ENCODE measurements around the gene CLEC10A. TPM values are rescaled to one million over a fixed set of nuclear protein-coding genes. Genes with fewer than 3 reads are reported as not detected.

CLEC10A gene
- total RNA-seq, 1 donor, result not detected

GRCh38 chr17:7026471-7027115 is 53.5 kb downstream of the CLEC10A start:
- TF ChIP-seq CTCF (IDR thresholded peaks at IDR 0.05; ENCODE audit: insufficient read depth, low read depth, low read length), result no peak
- no peak for DNase-seq (ENCODE audit: low read depth)

GRCh38 chr17:7025245-7025644 is 54.8 kb downstream of the CLEC10A start:
- H3K4me3 ChIP-seq (ENCODE audit: low read depth, low read length), result no peak overlapping the region
- TF ChIP-seq CTCF (IDR thresholded peaks at IDR 0.05; ENCODE audit: insufficient read depth, low read depth, low read length), result no peak

More at GRCh38 chr17:7026471-7027115, 53.5 kb downstream of the CLEC10A start:
- H3K4me3 ChIP-seq (ENCODE audit: low read depth, low read length), result no peak overlapping the region

More at GRCh38 chr17:7025245-7025644, 54.8 kb downstream of the CLEC10A start:
- no peak for DNase-seq (ENCODE audit: low read depth)

Small RNAs within 50 kb of the gene (small RNA-seq; reads per million reads assigned to genes)
- not detected for gene AC120057.1

Other genes with a start within 250 kb of the CLEC10A start
- not detected in 2 replicates for gene TEKT1, start 248.5 kb downstream of the CLEC10A start, total RNA-seq
- gene ALOX12, start 84.2 kb downstream of the CLEC10A start, total RNA-seq, result under 0.01 TPM in 1 of 2 replicates, not detected in the other
- gene RNASEK, start 67.6 kb downstream of the CLEC10A start, total RNA-seq, result 27.4 and 33.7 TPM in 2 replicates
- gene BCL6B, start 57.2 kb downstream of the CLEC10A start, total RNA-seq, result not detected in 2 replicates
- 1.3 TPM in 2 replicates for gene SLC16A13, start 44.2 kb downstream of the CLEC10A start, total RNA-seq
- gene SLC16A11, start 36.2 kb downstream of the CLEC10A start, total RNA-seq, result not detected in 2 replicates
- gene ASGR2, start 34.6 kb upstream of the CLEC10A start, total RNA-seq, result not detected in 2 replicates
- gene ASGR1, start 99.1 kb upstream of the CLEC10A start, total RNA-seq, result 0.43 and 0.64 TPM in 2 replicates
- gene DLG4, start 139.6 kb upstream of the CLEC10A start, total RNA-seq, result 10.6 and 14.2 TPM in 2 replicates
- gene ACADVL, start 139.7 kb upstream of the CLEC10A start, total RNA-seq, result 171 and 255 TPM in 2 replicates
- gene DVL2, start 154.3 kb upstream of the CLEC10A start, total RNA-seq, result 102 and 105 TPM in 2 replicates
- gene PHF23, start 159.2 kb upstream of the CLEC10A start, total RNA-seq, result 51.8 and 54.1 TPM in 2 replicates
- 225 and 265 TPM in 2 replicates for gene GABARAP, start 162.2 kb upstream of the CLEC10A start, total RNA-seq
- gene CTDNEP1, start 171.5 kb upstream of the CLEC10A start, total RNA-seq, result 24.5 and 34.1 TPM in 2 replicates
- gene ELP5, start 172.0 kb upstream of the CLEC10A start, total RNA-seq, result 29.6 and 36.3 TPM in 2 replicates
- 2.9 and 5.2 TPM in 2 replicates for gene CLDN7, start 182.2 kb upstream of the CLEC10A start, total RNA-seq
- under 0.01 TPM in 1 of 2 replicates, not detected in the other for gene SLC2A4, start 201.5 kb upstream of the CLEC10A start, total RNA-seq
- not detected in 2 replicates for gene YBX2, start 214.4 kb upstream of the CLEC10A start, total RNA-seq
- gene EIF5A, start 227.4 kb upstream of the CLEC10A start, total RNA-seq, result 607 and 641 TPM in 2 replicates
- 34.1 and 45.3 TPM in 2 replicates for gene GPS2, start 235.1 kb upstream of the CLEC10A start, total RNA-seq
- 15.1 and 19.4 TPM in 2 replicates for gene NEURL4, start 249.1 kb upstream of the CLEC10A start, total RNA-seq

All from fibroblast of villous mesenchyme (primary cell).